ENCODE results near the gene CNR2.

The CNR2 gene

GRCh38 chr1:23936481-23937176 is 23.5 kb upstream of the CNR2 start:
- Histone ChIP-seq H3K9me3 (ENCODE audit: control insufficient read depth in 5 of 5, low read length in 5 of 5) (no peaks in the 10 kb centered on the region), H3K9ac (ENCODE audit: low read length in 5 of 5) (no peak overlapping the region), H3K4me1 (ENCODE audit: control insufficient read depth in 5 of 5, insufficient read depth in 5 of 5, low read length in 5 of 5) (no peaks in the 10 kb centered on the region), H3K27ac (ENCODE audit: low read depth, low read length) (no peak overlapping the region), H3K36me3 (ENCODE audit: control insufficient read depth in 5 of 5, insufficient read depth in 5 of 5, low read length in 5 of 5) (no peaks in the 10 kb centered on the region), H3K4me3 (ENCODE audit: low read depth in 1 of 5, low read length in 5 of 5) (no peak overlapping the region), H3K27me3 (ENCODE audit: control insufficient read depth in 5 of 5, insufficient read depth in 4 of 5, low read length in 5 of 5) (no peaks in the 10 kb centered on the region)

- Histone ChIP-seq H3K9ac (ENCODE audit: low read length in 5 of 5) (no peak overlapping the region), H3K4me3 (ENCODE audit: low read depth in 1 of 5, low read length in 5 of 5) (no peak overlapping the region), H3K27ac (ENCODE audit: low read depth, low read length) (no peak overlapping the region), H3K9me3 (ENCODE audit: control insufficient read depth in 5 of 5, low read length in 5 of 5) (no peaks in the 10 kb centered on the region), H3K4me1 (ENCODE audit: control insufficient read depth in 5 of 5, insufficient read depth in 5 of 5, low read length in 5 of 5) (no peaks in the 10 kb centered on the region), H3K36me3 (ENCODE audit: control insufficient read depth in 5 of 5, insufficient read depth in 5 of 5, low read length in 5 of 5) (no peaks in the 10 kb centered on the region), H3K27me3 (ENCODE audit: control insufficient read depth in 5 of 5, insufficient read depth in 4 of 5, low read length in 5 of 5) (no peaks in the 10 kb centered on the region)
Measured at GRCh38 chr1:23931491-23931880, 18.3 kb upstream of the CNR2 start.

- Histone ChIP-seq H3K4me1 (ENCODE audit: control insufficient read depth in 5 of 5, insufficient read depth in 5 of 5, low read length in 5 of 5) (no peaks in the 10 kb centered on the region), H3K9me3 (ENCODE audit: control insufficient read depth in 5 of 5, low read length in 5 of 5) (no peaks in the 10 kb centered on the region), H3K4me3 (ENCODE audit: low read depth in 1 of 5, low read length in 5 of 5) (no peak overlapping the region), H3K9ac (ENCODE audit: low read length in 5 of 5) (no peak overlapping the region), H3K36me3 (ENCODE audit: control insufficient read depth in 5 of 5, insufficient read depth in 5 of 5, low read length in 5 of 5) (no peaks in the 10 kb centered on the region), H3K27me3 (ENCODE audit: control insufficient read depth in 5 of 5, insufficient read depth in 4 of 5, low read length in 5 of 5) (no peaks in the 10 kb centered on the region), H3K27ac (ENCODE audit: low read depth, low read length) (no peak overlapping the region)
Measured at GRCh38 chr1:23930861-23931490, 17.8 kb upstream of the CNR2 start.

DNA sequence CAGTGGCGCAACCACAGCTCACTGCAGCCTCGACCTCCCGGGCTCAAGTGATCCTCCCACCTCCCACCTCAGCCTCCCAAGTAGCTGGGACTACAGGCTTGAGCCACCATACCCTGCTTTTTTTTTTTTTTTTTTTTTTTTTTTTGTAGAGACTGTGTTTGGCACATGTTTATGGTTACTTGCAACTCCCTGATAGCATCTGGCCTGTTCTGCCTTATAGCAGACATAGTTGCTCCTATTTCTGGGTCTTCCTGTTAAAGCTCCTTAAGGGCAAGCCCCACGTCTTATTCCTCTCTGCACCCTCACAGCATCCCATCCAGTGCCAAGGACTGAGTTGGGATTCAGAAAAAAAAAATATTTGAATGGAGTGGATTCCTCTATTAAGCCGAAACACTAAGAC is 17.1 kb upstream of the CNR2 start:
- no peak overlapping the region for H3K9ac ChIP-seq (ENCODE audit: low read length in 5 of 5)
- H3K9me3 ChIP-seq (ENCODE audit: control insufficient read depth in 5 of 5, low read length in 5 of 5): no peaks in the 10 kb centered on the region
- no peaks in the 10 kb centered on the region for H3K4me1 ChIP-seq (ENCODE audit: control insufficient read depth in 5 of 5, insufficient read depth in 5 of 5, low read length in 5 of 5)
- no peaks in the 10 kb centered on the region for H3K27me3 ChIP-seq (ENCODE audit: control insufficient read depth in 5 of 5, insufficient read depth in 4 of 5, low read length in 5 of 5)
- H3K4me3 ChIP-seq (ENCODE audit: low read depth in 1 of 5, low read length in 5 of 5): no peak overlapping the region
- no peak overlapping the region for H3K27ac ChIP-seq (ENCODE audit: low read depth, low read length)
- H3K36me3 ChIP-seq (ENCODE audit: control insufficient read depth in 5 of 5, insufficient read depth in 5 of 5, low read length in 5 of 5): no peaks in the 10 kb centered on the region

- no peaks in the 10 kb centered on the region for H3K27me3 ChIP-seq (ENCODE audit: control insufficient read depth in 5 of 5, insufficient read depth in 4 of 5, low read length in 5 of 5)
- H3K27ac ChIP-seq (ENCODE audit: low read depth, low read length): no peak overlapping the region
- no peak overlapping the region for H3K9ac ChIP-seq (ENCODE audit: low read length in 5 of 5)
- no peak overlapping the region for H3K4me3 ChIP-seq (ENCODE audit: low read depth in 1 of 5, low read length in 5 of 5)
- H3K9me3 ChIP-seq (ENCODE audit: control insufficient read depth in 5 of 5, low read length in 5 of 5): no peaks in the 10 kb centered on the region
- peaks cover 0 to 4% (median 0%) of the 10 kb centered on the region in 5 donors for H3K4me1 ChIP-seq (ENCODE audit: control insufficient read depth in 5 of 5, insufficient read depth in 5 of 5, low read length in 5 of 5)
- H3K36me3 ChIP-seq (ENCODE audit: control insufficient read depth in 5 of 5, insufficient read depth in 5 of 5, low read length in 5 of 5): no peaks in the 10 kb centered on the region
Measured at GRCh38 chr1:23928789-23929188, 15.6 kb upstream of the CNR2 start.

DNA sequence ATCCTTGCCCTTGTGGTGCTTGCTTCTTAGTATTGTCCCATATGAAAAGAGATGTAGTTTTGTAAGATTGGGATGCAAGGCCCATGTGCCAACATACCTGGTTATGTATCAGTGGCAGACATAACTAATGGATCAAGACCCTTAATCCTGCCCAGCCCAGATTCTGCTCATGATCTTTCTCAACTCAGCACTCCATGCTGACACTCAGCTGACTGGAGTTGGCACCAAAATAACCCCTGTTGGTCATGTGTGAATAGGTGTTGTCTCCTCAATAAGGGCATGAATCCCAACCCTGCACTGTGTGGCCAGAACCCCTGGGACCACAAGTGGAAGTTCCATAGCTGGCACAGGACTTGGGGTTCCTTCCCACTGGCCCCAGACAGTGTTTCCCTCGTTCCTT is 13.9 kb upstream of the CNR2 start:
- Histone ChIP-seq H3K36me3 (ENCODE audit: control insufficient read depth in 5 of 5, insufficient read depth in 5 of 5, low read length in 5 of 5) (no peaks in the 10 kb centered on the region), H3K27ac (ENCODE audit: low read depth, low read length) (no peak overlapping the region), H3K4me3 (ENCODE audit: low read depth in 1 of 5, low read length in 5 of 5) (no peak overlapping the region), H3K9me3 (ENCODE audit: control insufficient read depth in 5 of 5, low read length in 5 of 5) (no peaks in the 10 kb centered on the region), H3K9ac (ENCODE audit: low read length in 5 of 5) (no peak overlapping the region), H3K27me3 (ENCODE audit: control insufficient read depth in 5 of 5, insufficient read depth in 4 of 5, low read length in 5 of 5) (no peaks in the 10 kb centered on the region), H3K4me1 (ENCODE audit: control insufficient read depth in 5 of 5, insufficient read depth in 5 of 5, low read length in 5 of 5) (peaks cover 0 to 4% (median 0%) of the 10 kb centered on the region in 5 donors)

GRCh38 chr1:23925279-23925678 is 12.1 kb upstream of the CNR2 start:
- no peaks in the 10 kb centered on the region for H3K36me3 ChIP-seq (ENCODE audit: control insufficient read depth in 5 of 5, insufficient read depth in 5 of 5, low read length in 5 of 5)
- H3K9ac ChIP-seq (ENCODE audit: low read length in 5 of 5): no peak overlapping the region
- no peaks in the 10 kb centered on the region for H3K9me3 ChIP-seq (ENCODE audit: control insufficient read depth in 5 of 5, low read length in 5 of 5)
- peaks cover 0 to 4% (median 0%) of the 10 kb centered on the region in 5 donors for H3K4me1 ChIP-seq (ENCODE audit: control insufficient read depth in 5 of 5, insufficient read depth in 5 of 5, low read length in 5 of 5)
- H3K27ac ChIP-seq (ENCODE audit: low read depth, low read length): no peak overlapping the region
- no peak overlapping the region for H3K4me3 ChIP-seq (ENCODE audit: low read depth in 1 of 5, low read length in 5 of 5)
- H3K27me3 ChIP-seq (ENCODE audit: control insufficient read depth in 5 of 5, insufficient read depth in 4 of 5, low read length in 5 of 5): no peaks in the 10 kb centered on the region

- no peak overlapping the region for H3K4me3 ChIP-seq (ENCODE audit: low read depth in 1 of 5, low read length in 5 of 5)
- H3K9ac ChIP-seq (ENCODE audit: low read length in 5 of 5): no peak overlapping the region
- no peak overlapping the region for H3K27ac ChIP-seq (ENCODE audit: low read depth, low read length)
- no peaks in the 10 kb centered on the region for H3K36me3 ChIP-seq (ENCODE audit: control insufficient read depth in 5 of 5, insufficient read depth in 5 of 5, low read length in 5 of 5)
- H3K27me3 ChIP-seq (ENCODE audit: control insufficient read depth in 5 of 5, insufficient read depth in 4 of 5, low read length in 5 of 5): no peaks in the 10 kb centered on the region
- H3K4me1 ChIP-seq (ENCODE audit: control insufficient read depth in 5 of 5, insufficient read depth in 5 of 5, low read length in 5 of 5): peaks cover 0 to 11% (median 4%) of the 10 kb centered on the region in 5 donors
- H3K9me3 ChIP-seq (ENCODE audit: control insufficient read depth in 5 of 5, low read length in 5 of 5): no peaks in the 10 kb centered on the region
Measured at GRCh38 chr1:23924601-23925000, 11.4 kb upstream of the CNR2 start.

GRCh38 chr1:23923592-23924499 is 10.7 kb upstream of the CNR2 start:
- no peaks in the 10 kb centered on the region for H3K27me3 ChIP-seq (ENCODE audit: control insufficient read depth in 5 of 5, insufficient read depth in 4 of 5, low read length in 5 of 5)
- no peaks in the 10 kb centered on the region for H3K9me3 ChIP-seq (ENCODE audit: control insufficient read depth in 5 of 5, low read length in 5 of 5)
- no peak overlapping the region for H3K27ac ChIP-seq (ENCODE audit: low read depth, low read length)
- H3K4me1 ChIP-seq (ENCODE audit: control insufficient read depth in 5 of 5, insufficient read depth in 5 of 5, low read length in 5 of 5): peaks cover 0 to 12% (median 4%) of the 10 kb centered on the region in 5 donors
- no peak overlapping the region for H3K4me3 ChIP-seq (ENCODE audit: low read depth in 1 of 5, low read length in 5 of 5)
- H3K36me3 ChIP-seq (ENCODE audit: control insufficient read depth in 5 of 5, insufficient read depth in 5 of 5, low read length in 5 of 5): no peaks in the 10 kb centered on the region
- H3K9ac ChIP-seq (ENCODE audit: low read length in 5 of 5): no peak overlapping the region
